Right lobe of liver (tissue), 6 donors: Measurements from ENCODE around the gene PIK3CB. TPM values are rescaled to one million over a fixed set of nuclear protein-coding genes. Genes with fewer than 3 reads are reported as not detected.

Experiments
- ATAC-seq, 4 donors: fragments of 200-7000 bp; cut with Tn5 transposase; one replicate each; pipeline ENCODE4 v1.9.1; 2020; ENCODE audit warnings: mild to moderate bottlenecking in 4 of 4, moderate library complexity in 4 of 4
- DNase-seq, 3 donors: peaks; one replicate each; pipeline ENCODE4 v3.0.0-alpha.2; 2020
- H3K27ac ChIP-seq, 3 donors: fragments of 200-600 bp; one replicate each; pipeline ENCODE4 v1.8.0; 2022
- H3K27me3 ChIP-seq, 2 donors: fragments of 200-600 bp; one replicate each; pipeline ENCODE4 v1.8.0; 2022
- H3K36me3 ChIP-seq, 4 donors: fragments of 200-600 bp; sonication (generic) in 1 of 4; one replicate each; pipeline versions ENCODE4 v1.5.1 to v1.8.0; 2017 to 2022; ENCODE audit warnings: control low read depth in 1 of 4
- H3K4me1 ChIP-seq, 4 donors: fragments of 200-600 bp; sonication (generic) in 1 of 4; one replicate each; pipeline versions ENCODE4 v1.5.1 to v1.8.0; 2017 to 2022; ENCODE audit warnings: control low read depth in 1 of 4
- H3K4me3 ChIP-seq, 3 donors: fragments of 200-600 bp; one replicate each; pipeline ENCODE4 v1.8.0; 2022
- H3K9me3 ChIP-seq, 4 donors: fragments of 200-600 bp; sonication (generic) in 1 of 4; one replicate each; pipeline versions ENCODE4 v1.5.1 to v1.8.0; 2017 to 2022; ENCODE audit warnings: control low read depth in 1 of 4
- POLR2A ChIP-seq: fragments of 450-650 bp; IDR thresholded peaks from one replicate; pipeline ENCODE4 v1.6.1; 2017; ENCODE audit warnings: antibody characterized with exemption, mild to moderate bottlenecking
- WGBS: methylation state at CpG from one replicate; pipeline ENCODE4 v1.1.6; 2018; ENCODE audit warnings: low coverage, low lambda C conversion rate; ENCODE audit not compliant: insufficient coverage; ENCODE audit errors: missing lambda C conversion rate; 5-methylcytosine and 5-hydroxymethylcytosine counted together
- intact Hi-C, 2 donors: fragments of 100-400 bp; cut with DNase I; formaldehyde crosslinking; loops; one replicate each; pipeline versions ENCODE4 v1.11.2 to v1.14.1; 2022
- total RNA-seq, 6 experiments: library from RNA; depleted of rRNA in 2 of 6; stranded (reverse); fragments of >200 nt in 2 of 6; fragmentation: NEBNext Ultra II Directional in 3 of 6; extraction: Animal tissue kit (Norgen Biotek cat#: 25700) in 3 of 6; gene quantifications; one replicate each; pipeline versions ENCODE4 v1.1.0 to v1.2.4, GENCODE V29; 2016 to 2023
- TF ChIP-seq, protein P1 (sequence below), 4 donors: fragments of 200-600 bp in 3 of 4; fragments of 450-650 bp in 1 of 4; IDR thresholded peaks; one replicate each; pipeline versions ENCODE4 v1.5.1 to v1.8.0; 2016 to 2022; ENCODE audit warnings: antibody characterized with exemption in 4 of 4, mild to moderate bottlenecking in 2 of 4
- donor health status: DM: no; HTN: yes; CAD: no.
- donor health status: DM: no; HTN: no; CAD: no.
- donor health status: DM: no; HTN: no; CAD: no.
- donor health status: DM: no; HTN: yes; CAD: no.
- donor health status: DM: no; HTN: yes; CAD: no.

The PIK3CB gene
- total RNA-seq, 6 experiments from 2014 or later: 12.1 to 20.9 (median 14.6) TPM

DNA sequence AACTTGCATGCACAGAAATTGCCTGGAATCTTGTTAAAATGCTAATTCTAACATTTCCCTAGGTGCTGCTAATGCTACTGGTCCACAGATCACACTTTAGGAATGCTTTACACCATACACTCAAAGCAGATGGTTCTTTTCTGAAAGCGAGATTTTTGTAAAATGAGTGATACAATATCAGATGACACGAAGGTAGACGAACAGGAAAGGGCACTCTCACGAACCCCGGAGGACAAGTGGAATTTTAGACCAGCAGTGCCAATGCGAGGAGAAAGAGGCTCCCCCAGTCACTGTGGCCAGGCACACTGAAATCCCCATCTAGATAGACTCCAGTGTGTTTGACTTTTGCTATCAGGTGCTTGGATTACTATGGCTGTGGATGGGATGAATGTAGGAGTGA is 205.2 kb downstream of the PIK3CB start:
- 83% methylated on average over 5 of the region's 6 CpGs for WGBS

DNA sequence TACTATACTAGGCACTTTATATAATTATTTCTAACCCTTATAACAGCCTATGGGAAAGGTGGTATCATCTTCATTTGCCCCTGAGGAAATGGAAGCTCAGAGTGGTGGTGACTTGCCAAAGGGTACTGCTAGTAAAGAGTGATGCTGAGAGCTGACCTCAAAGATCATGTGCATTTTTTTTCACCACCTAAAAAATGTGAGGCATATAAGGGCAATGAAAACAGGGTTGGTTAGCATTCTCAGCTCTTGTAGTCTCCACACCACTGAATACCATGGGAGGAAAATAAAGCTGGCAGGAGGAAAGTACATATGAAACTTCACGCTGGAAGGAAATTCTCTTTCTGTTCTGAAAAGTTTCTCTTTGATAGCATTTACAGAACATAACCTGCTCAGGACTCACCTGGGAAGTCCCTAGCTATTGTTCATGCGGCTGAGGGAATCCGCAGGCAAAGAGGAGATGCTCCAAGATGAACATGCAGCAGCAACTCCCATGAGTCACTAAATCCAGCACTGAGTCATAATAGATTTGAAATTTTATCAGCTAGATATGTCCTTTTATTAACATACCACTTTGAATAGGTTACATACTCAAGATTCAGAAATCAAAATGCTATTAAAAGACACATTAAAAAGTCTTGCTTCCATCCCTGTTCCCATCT is 208.9 kb downstream of the PIK3CB start:
- peaks cover 0 to 2% (median 0%) of the 10 kb centered on the region in 4 donors for H3K36me3 ChIP-seq
- no peaks in the 10 kb centered on the region for H3K27me3 ChIP-seq
- DNase-seq (no peak), ATAC-seq (no peak)
- no peak for TF ChIP-seq POLR2A
- TF ChIP-seq, protein P1, sequence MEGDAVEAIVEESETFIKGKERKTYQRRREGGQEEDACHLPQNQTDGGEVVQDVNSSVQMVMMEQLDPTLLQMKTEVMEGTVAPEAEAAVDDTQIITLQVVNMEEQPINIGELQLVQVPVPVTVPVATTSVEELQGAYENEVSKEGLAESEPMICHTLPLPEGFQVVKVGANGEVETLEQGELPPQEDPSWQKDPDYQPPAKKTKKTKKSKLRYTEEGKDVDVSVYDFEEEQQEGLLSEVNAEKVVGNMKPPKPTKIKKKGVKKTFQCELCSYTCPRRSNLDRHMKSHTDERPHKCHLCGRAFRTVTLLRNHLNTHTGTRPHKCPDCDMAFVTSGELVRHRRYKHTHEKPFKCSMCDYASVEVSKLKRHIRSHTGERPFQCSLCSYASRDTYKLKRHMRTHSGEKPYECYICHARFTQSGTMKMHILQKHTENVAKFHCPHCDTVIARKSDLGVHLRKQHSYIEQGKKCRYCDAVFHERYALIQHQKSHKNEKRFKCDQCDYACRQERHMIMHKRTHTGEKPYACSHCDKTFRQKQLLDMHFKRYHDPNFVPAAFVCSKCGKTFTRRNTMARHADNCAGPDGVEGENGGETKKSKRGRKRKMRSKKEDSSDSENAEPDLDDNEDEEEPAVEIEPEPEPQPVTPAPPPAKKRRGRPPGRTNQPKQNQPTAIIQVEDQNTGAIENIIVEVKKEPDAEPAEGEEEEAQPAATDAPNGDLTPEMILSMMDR (IDR thresholded peaks at IDR 0.05): no peak
- 96% methylated on average over 3 of the region's 3 CpGs for WGBS
- intact Hi-C loops: no loop called here
- no peaks in the 10 kb centered on the region for H3K9me3 ChIP-seq
- no peak overlapping the region for H3K27ac ChIP-seq
- no peaks in the 10 kb centered on the region for H3K4me1 ChIP-seq
- H3K4me3 ChIP-seq: no peak overlapping the region

More for the DNA sequence above, 205.2 kb downstream of the PIK3CB start:
- no peaks in the 10 kb centered on the region for H3K9me3 ChIP-seq
- no peaks in the 10 kb centered on the region for H3K27me3 ChIP-seq
- H3K36me3 ChIP-seq: peaks cover 0 to 2% (median 0%) of the 10 kb centered on the region in 4 donors
- TF ChIP-seq, protein P1 (IDR thresholded peaks at IDR 0.05): no peak
- H3K27ac ChIP-seq: no peak overlapping the region
- H3K4me3 ChIP-seq: no peak overlapping the region
- intact Hi-C loops: no loop called here
- no peaks in the 10 kb centered on the region for H3K4me1 ChIP-seq
- no peak for ATAC-seq
- no peak for DNase-seq

DNA sequence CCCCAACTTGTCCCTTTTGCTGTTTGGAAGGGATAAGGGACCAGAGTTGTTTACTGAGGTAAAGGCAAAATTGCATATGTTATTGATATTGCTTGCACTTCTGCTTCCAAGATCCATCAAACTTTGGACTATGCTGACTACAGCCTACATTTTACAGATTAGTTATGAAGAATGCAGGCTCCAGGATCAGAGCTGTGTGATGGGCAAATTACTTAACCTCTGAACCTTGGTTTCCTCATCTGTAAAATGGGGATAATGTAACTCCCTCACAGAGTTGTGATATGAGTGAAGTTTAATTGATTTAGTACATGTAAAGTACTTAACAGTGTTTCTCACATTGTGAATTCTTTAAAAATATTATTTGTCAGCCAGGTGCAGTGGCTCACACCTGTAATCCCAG is 210.2 kb downstream of the PIK3CB start:
- no peaks in the 10 kb centered on the region for H3K4me1 ChIP-seq
- H3K9me3 ChIP-seq: no peaks in the 10 kb centered on the region
- ATAC-seq (no peak), DNase-seq (no peak)
- no peak for TF ChIP-seq POLR2A
- TF ChIP-seq, protein P1 (IDR thresholded peaks at IDR 0.05): no peak
- H3K27me3 ChIP-seq: no peaks in the 10 kb centered on the region
- intact Hi-C loops: no loop called here
- H3K36me3 ChIP-seq: peaks cover 0 to 2% (median 0%) of the 10 kb centered on the region in 4 donors
- no peak overlapping the region for H3K4me3 ChIP-seq
- H3K27ac ChIP-seq: no peak overlapping the region

DNA sequence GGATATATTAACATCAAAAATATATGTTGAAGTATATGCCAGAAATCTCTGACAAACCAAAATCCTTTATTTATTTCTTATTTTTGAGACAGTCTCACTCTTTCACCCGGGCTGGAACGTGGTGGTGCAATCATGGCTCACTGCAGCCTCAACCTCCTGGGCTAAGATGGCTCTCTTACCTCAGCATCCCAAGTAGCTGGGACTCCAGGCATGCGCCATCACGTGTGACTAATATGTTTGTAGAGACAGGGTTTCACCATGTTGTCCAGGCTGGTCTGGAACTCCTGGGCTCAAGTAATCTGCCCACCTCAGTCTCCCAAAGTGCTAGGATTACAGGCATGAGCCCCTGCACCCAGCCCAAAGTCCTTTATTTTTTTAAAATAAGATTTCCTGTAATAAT is 214.3 kb downstream of the PIK3CB start:
- TF ChIP-seq, protein P1 (IDR thresholded peaks at IDR 0.05): no peak
- no peak for TF ChIP-seq POLR2A
- H3K27me3 ChIP-seq: no peaks in the 10 kb centered on the region
- 100% methylated on average over 3 of the region's 4 CpGs for WGBS
- intact Hi-C loops: no loop called here
- no peak for DNase-seq
- no peaks in the 10 kb centered on the region for H3K9me3 ChIP-seq
- ATAC-seq: no peak
- no peak overlapping the region for H3K27ac ChIP-seq
- H3K4me1 ChIP-seq: no peaks in the 10 kb centered on the region
- peaks cover 0 to 2% (median 0%) of the 10 kb centered on the region in 4 donors for H3K36me3 ChIP-seq
- H3K4me3 ChIP-seq: no peak overlapping the region

DNA sequence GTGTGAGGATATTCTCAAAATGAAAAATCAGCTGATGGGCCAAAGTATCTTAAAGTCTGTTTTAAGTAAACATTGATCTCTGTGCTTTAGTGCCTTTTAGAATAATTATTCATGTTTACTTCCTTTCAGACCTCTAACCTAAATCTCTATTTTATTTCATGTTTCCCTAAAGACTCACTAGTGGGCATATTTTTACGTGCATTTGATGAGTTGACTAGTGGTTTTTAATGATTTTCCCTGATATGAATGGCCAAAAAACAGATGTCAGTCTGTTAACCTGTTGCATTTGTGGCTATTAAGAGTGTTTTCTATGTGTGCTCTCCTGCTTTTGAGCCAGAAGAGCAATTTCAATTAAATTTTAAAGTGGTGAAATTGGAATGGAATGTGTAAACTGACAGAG is 219.3 kb downstream of the PIK3CB start:
- 73% methylated on average over 1 of the region's 1 CpG for WGBS
- TF ChIP-seq, protein P1 (IDR thresholded peaks at IDR 0.05): no peak
- TF ChIP-seq POLR2A: no peak
- H3K4me3 ChIP-seq: no peak overlapping the region
- H3K27ac ChIP-seq: no peak overlapping the region
- H3K36me3 ChIP-seq: no peaks in the 10 kb centered on the region
- no peak for ATAC-seq
- no peak for DNase-seq
- H3K4me1 ChIP-seq: no peaks in the 10 kb centered on the region
- H3K9me3 ChIP-seq: no peaks in the 10 kb centered on the region
- intact Hi-C loops: no loop called here
- no peaks in the 10 kb centered on the region for H3K27me3 ChIP-seq
